ENCODE measurements around the gene FAM174C.
A peak's percentile ranks its signal among the peaks of the same experiment; 100 is the strongest.

Gene FAM174C

GRCh38 chr19:1229056-1229923, 46.0 kb upstream of the FAM174C start:
- Mint-ChIP-seq H3K27ac (no peak overlapping the region), H3K9me3 (no peaks in the 10 kb centered on the region), H3K4me3 (no peak overlapping the region), H3K36me3 (ENCODE audit: low read depth) (peaks cover 4% of the 10 kb centered on the region), H3K27me3 (ENCODE audit: low read depth) (no peaks in the 10 kb centered on the region), H3K4me1 (peaks cover 13% of the 10 kb centered on the region)
- no peak for TF ChIP-seq CTCF (IDR thresholded peaks at IDR 0.05; ENCODE audit: unreplicated experiment in 3 of 3)

GRCh38 chr19:1229924-1230782, 45.2 kb upstream of the FAM174C start:
- H3K4me3 Mint-ChIP-seq, result no peak overlapping the region
- no peaks in the 10 kb centered on the region for H3K27me3 Mint-ChIP-seq (ENCODE audit: low read depth)
- no peak for TF ChIP-seq CTCF (IDR thresholded peaks at IDR 0.05; ENCODE audit: unreplicated experiment in 3 of 3)
- H3K9me3 Mint-ChIP-seq, result no peaks in the 10 kb centered on the region
- peaks cover 13% of the 10 kb centered on the region for H3K4me1 Mint-ChIP-seq
- no peak overlapping the region for H3K27ac Mint-ChIP-seq
- peaks cover 4% of the 10 kb centered on the region for H3K36me3 Mint-ChIP-seq (ENCODE audit: low read depth)

- Mint-ChIP-seq H3K27ac (no peak overlapping the region), H3K27me3 (ENCODE audit: low read depth) (no peaks in the 10 kb centered on the region), H3K4me1 (peaks cover 13% of the 10 kb centered on the region), H3K9me3 (no peaks in the 10 kb centered on the region), H3K4me3 (no peak overlapping the region), H3K36me3 (ENCODE audit: low read depth) (peaks cover 4% of the 10 kb centered on the region)
- no peak for TF ChIP-seq CTCF (IDR thresholded peaks at IDR 0.05; ENCODE audit: unreplicated experiment in 3 of 3)
Measured at GRCh38 chr19:1230783-1231489, 44.4 kb upstream of the FAM174C start.

- Mint-ChIP-seq H3K4me3 (peak overlapping the region; percentile 44 to 61 (median 54)), H3K4me1 (peaks cover 13% of the 10 kb centered on the region), H3K9me3 (no peaks in the 10 kb centered on the region), H3K36me3 (ENCODE audit: low read depth) (peaks cover 4% of the 10 kb centered on the region), H3K27me3 (ENCODE audit: low read depth) (no peaks in the 10 kb centered on the region), H3K27ac (peak overlapping the region; percentile 51 to 78 (median 57))
- no peak for TF ChIP-seq CTCF (IDR thresholded peaks at IDR 0.05; ENCODE audit: unreplicated experiment in 3 of 3)
Measured at GRCh38 chr19:1231729-1232637, 43.3 kb upstream of the FAM174C start.

- H3K27me3 Mint-ChIP-seq (ENCODE audit: low read depth), result no peaks in the 10 kb centered on the region
- TF ChIP-seq CTCF (IDR thresholded peaks at IDR 0.05; ENCODE audit: unreplicated experiment in 3 of 3), result no peak
- H3K36me3 Mint-ChIP-seq (ENCODE audit: low read depth), result peaks cover 4% of the 10 kb centered on the region
- H3K4me3 Mint-ChIP-seq, result peak overlapping the region; percentile 44 to 61 (median 54)
- peaks cover 13% of the 10 kb centered on the region for H3K4me1 Mint-ChIP-seq
- H3K27ac Mint-ChIP-seq, result peak overlapping the region; percentile 51 to 78 (median 57)
- H3K9me3 Mint-ChIP-seq, result no peaks in the 10 kb centered on the region
Measured at GRCh38 chr19:1232652-1233072, 42.7 kb upstream of the FAM174C start.
